Measurements from ENCODE around the gene SFI1. TPM values are rescaled to one million over a fixed set of nuclear protein-coding genes. Genes with fewer than 3 reads are reported as not detected.
"Not testable (repeated sequence)": the region's sequence is repeated elsewhere in the genome, so short reads cannot be mapped to it uniquely, and the experiment has no call there.

SFI1 gene
- total RNA-seq, 1 donor from 2014 or later = 22.1 TPM

DNA sequence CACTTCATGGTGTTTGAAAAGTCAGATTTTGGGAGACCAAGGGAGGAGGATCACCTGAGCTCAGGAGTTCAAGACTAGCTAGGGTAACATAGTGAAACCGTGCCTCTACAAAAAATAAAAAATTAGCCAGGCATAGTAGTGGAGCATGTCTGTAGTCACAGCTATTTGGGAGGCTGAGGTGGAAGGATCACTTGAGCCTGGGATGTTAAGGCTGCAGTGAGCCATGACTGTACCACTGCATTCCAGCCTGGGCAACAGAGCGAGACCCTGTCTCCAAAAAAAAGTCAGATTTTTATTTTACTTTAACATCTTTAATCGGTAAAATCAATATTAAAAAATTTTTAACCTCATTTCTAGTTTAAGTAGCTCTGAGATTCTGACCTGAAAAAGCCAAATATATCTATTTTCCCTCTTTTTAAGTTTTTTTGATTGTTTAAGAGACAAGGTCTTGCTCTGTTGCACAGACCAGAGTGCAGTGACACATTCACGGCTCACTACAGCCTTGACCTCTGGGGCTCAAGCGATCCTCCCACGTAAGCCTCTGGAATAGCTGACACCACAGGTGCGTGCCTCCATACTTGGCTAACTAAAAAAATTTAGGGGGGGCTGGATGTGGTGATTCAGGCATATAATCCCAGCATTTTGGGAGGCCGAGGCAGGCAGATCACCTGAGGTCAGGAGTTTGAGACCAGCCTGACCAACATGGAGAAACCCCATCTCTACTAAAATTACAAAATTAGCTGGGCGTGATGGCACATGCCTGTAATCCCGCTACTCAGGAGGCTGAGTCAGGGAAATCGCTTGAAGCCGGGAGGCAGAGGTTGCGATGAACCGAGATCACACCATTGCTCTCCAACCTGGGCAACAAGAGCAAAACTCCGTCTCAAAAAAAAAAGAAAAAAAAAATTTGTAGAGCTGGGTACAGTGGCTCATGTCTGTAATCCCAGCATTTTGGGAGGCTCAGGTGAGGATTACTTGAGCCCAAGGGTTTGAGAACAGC, 48.4 kb downstream of the SFI1 start:
- DNase-seq (ENCODE audit: low spot score) = no peak

DNA sequence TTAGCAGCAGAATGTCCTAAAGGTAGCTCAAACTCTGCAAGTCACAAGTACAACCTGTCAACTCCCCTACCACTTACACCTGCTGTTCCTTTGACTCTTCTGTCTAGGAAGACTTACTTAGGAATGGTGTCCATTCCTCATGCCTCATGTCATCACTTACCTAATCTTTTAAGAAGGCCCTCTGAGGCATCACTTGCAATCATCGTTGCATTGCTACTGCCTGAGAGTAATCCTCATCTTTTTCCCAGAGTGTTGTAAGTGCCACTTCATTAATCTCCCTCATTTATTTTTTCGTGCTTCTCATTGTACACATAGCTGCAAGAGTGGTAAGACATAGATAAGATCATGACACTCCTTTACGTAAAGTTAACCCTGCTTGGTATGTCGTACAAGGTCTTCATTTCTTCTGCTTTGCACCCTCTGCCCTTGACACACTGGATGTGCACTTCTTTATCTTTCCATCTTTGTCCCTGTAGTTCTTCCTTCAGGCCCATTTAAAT, 54.6 kb downstream of the SFI1 start:
- no peak for DNase-seq (ENCODE audit: low spot score)

DNA sequence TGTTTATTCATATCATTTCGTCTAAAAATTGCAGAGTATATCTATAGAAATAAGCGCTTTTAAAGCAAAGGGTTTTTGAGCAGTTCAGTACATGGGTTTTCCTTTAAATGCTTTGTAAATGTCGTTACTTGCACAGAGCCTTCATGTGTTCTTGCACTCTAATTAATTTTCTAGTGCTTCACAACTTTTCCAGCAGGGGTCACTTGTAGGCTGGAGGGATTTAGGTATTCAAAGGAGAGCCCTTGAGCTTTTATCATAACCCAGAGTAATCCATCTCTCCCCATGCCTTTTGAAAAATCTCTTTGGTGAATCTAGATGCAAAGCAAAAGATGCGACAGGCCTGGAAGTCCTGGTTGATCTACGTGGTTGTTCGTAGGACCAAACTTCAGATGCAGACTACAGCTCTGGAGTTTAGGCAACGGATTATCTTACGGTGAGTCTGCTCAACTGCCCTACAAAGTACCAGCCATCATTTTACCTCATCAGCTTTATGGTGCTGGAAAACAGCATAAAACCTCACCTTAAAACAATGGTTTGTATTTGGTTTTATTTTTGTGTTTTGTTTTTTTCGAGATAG, 60.4 kb downstream of the SFI1 start:
- DNase-seq (ENCODE audit: low spot score) = peak; percentile 71

DNA sequence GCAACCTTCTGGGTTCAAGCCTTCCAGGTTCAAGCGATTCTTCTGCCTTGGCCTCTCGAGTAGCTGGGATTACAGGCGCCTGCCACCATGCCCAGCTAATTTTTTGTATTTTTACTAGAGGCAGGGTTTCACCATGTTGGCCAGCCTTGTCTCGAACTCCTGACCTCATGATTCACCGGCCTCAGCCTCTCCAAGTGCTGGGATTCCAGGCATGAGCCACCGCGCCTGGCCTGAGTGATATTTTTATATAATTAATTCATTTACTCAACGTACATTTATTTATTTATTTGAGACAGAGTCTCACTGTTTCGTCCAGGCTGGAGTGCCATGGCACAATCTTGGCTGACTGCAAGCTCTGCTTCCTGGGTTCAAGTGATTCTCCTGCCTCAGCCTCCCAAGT, 62.2 kb downstream of the SFI1 start:
- not testable (repeated sequence) for DNase-seq (ENCODE audit: low spot score)

DNA sequence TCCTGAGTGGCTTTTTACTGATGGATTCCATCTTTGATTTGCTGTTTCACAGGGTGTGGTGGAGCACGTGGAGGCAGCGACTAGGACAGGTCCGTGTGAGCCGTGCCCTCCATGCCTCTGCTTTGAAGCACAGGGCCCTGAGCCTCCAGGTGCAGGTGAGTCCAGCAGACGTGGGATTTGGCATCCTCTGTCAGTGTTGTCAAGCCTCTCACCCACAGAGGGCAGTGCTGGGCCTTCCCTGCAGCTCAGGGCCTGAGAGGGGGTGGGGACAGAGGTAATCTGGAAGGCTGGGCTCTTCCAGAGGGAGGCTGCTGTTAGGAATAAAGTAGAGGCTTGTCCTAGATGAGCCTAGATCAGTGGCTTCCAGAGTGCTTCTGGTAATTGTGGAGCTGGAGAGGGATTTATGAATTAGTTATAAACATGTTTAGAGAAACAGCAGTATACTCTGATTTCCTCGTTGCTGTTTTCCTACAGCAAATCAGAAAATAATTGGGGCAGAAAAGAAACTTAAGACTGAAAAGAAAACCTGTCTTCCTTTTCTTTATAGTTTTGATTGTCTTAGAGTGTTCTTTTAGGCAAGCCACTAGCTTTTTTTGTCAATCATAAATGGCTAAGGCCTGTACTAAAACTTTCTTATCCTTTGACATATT, 65.0 kb downstream of the SFI1 start:
- DNase-seq (ENCODE audit: low spot score) = peak; percentile 92

DNA sequence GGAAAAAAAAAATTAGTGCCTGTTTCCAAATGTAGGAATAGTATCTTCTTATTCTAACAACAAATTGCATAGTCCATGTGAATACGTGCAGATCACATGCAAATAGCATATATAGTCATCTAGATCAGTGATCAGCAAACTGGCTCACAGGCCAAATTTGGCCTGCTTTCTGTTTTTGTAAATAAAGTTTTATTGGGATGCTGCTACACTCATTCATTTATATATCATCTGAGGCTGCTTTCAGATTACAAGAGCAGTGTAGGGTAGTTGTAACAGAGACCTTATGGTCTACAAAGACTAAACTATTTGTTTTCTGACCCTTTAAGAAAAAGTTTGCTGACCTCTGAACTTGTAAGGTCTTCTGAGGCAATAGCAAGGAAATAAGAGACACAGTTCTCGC, 65.6 kb downstream of the SFI1 start:
- no peak for DNase-seq (ENCODE audit: low spot score)

DNA sequence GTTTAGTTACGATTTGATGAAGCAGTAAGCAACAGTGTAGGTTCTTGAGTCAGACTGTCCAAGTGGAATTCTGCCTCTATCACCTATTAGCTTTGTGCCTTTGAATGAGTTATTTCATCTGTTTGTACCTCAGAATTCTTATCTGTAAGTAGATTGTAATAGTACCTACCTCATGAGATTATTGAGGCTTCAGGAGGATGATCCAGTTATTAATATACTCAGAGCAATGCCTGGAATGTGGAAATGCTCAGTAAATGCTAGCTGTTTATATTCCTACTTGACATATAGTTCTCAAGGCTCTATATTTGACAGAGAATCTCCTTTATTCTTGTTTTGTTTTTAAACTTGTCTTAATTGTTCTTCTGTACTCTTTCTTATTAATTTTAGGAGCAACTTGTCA, 70.1 kb downstream of the SFI1 start:
- DNase-seq (ENCODE audit: low spot score) = no peak

DNA sequence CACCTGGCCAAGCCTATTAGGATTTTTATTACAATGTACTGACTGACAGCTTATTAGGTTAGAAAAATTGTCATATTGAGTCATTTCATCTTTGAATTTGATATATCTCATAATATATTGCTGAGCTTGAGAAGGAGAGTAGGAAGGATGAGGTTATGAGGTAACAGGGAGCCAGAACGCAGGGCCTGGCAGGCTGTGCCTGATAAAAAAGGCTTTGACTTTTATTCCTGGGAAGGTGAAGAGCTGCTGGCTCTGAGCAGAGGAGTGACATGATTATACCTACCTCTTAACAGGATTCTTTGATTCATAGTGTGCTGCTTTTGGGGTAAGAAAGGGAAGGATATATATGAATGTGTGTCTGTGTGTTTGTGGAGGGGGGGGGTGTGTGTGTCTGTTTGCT, 70.9 kb downstream of the SFI1 start:
- DNase-seq (ENCODE audit: low spot score) = no peak

DNA sequence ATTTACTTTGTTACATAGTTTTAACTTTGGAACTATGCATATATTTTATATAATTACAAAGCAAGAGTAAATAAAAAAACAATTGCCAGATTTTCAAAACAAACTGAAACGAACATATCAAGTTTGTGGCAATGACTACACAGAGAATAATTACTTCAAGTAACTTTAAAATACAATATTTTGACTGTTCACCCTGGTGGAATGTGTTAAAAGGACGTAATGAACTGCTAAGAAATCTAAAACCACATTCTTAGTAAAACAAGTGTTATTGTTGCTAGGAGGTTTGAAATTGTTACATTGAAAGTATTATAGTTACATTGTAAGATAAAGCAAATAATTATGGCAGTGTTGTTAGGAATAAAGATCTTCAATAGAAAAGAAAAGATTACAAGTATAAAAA, 71.4 kb downstream of the SFI1 start:
- no peak for DNase-seq (ENCODE audit: low spot score)

DNA sequence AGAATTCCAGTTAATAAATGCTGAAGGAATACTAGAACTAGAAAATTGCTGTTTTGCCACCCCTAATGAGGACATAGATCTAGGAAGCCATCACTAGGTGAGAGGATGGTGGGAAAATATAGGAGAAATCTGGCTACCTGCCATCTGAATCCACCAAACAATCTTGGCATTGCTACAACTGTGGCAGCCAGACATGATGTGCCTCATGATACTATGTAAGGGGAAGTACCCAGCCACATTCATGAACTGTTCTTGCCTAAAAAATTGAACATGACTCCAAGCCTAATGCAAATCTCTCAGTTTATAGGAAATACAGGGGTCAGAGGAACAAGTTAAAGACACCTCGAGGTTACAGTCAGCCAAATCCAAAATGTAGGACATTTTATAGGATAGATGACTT, 72.8 kb downstream of the SFI1 start:
- no peak for DNase-seq (ENCODE audit: low spot score)

DNA sequence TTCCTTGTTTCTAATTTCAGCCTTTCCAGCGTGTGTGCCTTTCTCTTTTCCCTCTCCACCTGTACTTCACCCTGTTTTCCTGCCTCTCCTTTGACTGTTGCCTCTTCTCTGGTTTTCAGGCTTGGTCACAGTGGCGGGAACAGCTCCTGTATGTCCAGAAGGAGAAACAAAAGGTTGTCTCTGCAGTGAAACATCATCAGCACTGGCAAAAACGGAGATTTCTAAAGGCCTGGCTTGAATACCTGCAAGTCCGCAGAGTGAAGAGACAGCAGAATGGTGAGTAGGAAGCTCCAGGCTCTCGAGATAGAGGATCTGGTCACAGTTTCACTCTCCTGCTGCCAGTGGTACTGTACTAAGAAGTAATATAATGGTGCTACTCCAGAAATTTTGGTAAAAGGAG, 76.6 kb downstream of the SFI1 start:
- no peak for DNase-seq (ENCODE audit: low spot score)

DNA sequence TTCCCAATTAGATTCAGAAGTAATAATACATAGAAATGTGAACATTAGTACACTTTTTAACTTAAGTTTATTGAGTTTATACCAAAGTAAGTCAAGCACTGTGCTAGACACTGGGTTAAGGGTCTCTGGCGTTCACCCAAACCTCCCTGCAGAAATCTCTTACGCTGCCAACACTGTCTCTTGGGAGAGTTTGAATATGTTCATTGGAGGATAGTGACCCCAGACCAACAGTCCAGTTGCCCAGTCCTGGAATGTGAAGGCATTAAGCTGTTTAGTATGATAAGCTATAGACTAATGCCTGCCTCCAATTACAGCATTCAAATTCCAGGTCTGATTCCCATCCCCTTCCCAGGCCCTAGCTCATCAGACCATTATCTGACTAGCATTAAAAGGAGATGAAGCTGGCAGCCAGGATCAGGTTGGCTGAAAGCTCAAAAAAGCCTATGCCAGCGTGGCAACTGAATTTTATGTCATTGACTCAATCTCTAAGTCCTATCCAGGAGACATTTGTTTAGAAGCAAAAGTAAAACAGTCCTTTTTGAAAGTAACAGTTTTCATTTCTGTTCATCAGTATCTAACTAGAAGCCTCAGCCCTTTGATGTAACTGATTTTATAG, 77.8 kb downstream of the SFI1 start:
- DNase-seq (ENCODE audit: low spot score) = peak; percentile 53

DNA sequence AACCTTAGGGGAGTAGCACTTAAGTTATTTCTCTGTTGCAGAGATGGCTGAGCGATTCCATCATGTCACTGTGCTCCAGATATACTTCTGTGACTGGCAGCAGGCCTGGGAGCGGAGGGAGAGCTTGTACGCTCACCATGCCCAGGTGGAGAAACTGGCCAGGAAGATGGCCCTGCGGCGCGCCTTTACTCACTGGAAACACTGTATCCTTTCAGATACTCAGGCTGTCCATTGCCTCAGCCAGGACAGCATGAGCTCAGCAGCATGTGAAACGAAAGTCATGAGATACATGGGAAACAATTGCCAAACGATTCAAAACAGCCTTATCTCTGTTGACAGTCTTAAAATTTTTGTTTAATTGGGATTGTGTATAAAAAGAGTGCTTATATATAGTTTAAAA, 78.9 kb downstream of the SFI1 start:
- DNase-seq (ENCODE audit: low spot score) = no peak

DNA sequence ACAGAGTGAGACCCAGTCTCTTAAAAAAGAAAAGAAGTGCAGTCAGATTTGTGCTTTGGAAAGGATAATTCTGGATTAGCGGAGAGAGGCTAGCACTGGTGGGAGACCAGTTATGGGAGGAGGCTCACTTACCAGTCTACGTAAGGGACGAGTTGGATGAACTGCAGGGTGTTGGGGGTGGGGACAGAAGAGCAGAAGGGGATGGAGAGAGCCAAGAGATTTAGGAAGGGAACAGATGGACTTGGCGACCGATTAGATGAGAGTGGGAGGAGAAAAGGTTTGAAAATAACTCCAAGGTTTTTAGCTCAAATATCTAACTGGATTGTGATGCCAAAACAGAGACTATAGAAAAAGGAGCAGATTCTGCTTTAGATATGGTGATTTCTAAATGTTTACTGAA, 81.4 kb downstream of the SFI1 start:
- DNase-seq (ENCODE audit: low spot score) = peak; percentile 80

DNA sequence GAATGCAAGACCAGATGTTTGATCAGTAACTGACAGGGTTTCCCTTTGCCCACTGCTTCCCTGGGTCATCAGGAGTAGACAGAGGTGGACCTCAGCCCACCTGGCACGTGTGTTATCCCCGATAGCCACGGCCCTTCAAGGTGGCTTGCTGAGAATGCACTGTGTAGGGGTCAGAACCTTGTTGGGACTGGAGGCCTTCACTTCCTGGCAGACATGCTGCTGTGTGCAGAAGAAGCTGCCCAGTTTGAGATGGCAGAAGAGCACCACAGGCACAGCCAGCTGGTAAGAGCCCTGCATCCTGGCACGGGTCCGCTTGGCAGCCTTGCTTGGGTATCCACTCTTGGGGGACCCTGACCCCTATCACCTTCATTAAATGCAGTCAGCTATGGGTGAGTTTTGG, 81.8 kb downstream of the SFI1 start:
- no peak for DNase-seq (ENCODE audit: low spot score)

DNA sequence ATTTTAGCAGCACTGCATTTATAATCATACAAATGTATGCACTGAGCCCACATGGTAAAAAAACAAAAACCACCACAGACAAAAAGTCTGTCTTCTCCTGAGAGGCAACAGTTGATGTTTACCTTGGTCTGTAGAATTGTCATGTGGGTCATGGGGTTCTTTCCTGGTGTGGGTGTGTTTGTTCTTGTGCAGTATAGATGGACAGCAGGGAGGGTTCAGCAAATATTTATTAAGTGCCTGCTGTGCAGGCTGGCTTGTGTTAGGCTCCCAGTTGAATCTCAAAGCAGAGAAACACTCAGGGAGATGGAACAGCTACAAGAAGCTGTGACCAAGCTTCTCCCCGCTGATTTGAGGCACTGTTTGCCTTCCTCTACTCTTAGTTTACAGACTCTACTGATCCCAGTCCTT, 83.5 kb downstream of the SFI1 start:
- no peak for DNase-seq (ENCODE audit: low spot score)

DNA sequence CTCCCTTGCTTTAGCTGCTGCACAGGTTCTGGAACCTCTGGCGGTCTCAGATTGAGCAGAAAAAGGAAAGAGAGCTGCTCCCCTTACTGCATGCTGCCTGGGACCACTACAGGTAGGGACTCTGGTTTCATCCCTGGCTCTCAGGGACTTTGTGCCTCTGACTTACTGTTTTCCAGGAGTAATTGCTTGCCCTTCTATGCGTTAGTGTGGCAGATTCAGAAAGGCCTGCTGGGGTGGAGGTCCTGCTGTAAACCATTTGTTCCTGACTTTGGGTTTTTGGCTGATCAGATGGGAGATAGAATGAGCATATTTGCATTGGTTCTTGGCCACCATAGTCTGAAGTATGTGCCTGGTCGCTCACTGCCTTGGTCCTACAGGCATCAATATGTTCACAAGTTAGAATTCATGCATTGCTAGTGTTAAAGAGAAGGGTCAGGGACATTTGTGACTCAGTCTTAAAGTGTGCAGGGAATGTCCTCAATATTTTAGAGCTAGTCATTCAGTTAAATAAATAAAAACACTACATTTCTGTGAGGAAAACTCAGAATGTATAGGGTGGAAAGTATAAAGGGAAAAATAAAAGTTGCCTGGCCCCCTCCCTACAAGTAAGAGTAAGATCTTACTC, 87.6 kb downstream of the SFI1 start:
- no peak for DNase-seq (ENCODE audit: low spot score)

DNA sequence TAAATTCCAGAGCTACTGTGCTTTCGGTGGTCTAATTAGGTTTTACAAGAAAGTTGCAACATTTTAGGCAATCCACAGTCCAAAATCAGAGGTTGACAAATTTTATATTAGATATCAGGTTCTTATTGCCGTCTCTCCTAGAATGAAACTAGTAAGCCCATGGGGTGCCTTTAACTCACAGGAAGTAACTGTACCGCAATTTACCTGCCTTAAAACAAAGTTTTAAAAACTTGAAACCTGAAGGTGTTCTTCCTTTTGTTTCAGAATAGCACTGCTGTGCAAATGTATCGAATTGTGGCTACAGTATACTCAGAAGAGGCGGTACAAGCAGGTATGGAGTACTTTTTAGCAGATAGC, 88.4 kb downstream of the SFI1 start:
- no peak for DNase-seq (ENCODE audit: low spot score)

DNA sequence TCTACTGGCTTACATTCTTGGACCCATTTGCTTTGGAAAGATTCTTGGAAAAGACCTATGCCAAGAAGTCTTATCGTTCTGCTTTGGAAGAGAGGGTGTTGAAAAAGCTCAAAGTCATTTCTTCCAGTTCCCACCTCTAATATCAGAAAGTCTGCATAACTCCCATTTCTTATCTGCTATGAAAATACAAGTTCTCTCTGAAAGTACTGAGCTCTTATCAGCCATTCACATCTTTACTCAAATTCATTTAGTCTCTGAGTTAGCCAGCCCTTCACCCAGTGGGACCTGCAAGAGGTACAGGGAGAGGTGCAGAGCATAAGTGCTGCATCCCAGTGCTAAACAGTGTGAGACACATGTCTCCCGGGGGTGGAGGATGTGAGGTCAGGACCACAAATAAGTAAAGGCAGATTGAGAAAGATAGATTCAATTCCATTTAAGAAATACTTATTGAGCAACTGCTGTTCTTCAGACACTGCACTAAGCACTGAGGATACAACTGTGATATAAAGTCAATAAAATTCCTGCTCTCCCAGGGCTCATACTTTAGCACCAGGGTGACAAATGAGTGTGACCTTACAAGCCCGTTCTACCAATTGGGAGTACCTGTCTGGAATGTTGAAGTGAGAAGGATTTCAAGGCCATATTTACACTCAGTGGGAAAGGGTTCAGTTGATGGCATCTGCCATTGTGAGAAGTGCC, 89.0 kb downstream of the SFI1 start:
- DNase-seq (ENCODE audit: low spot score) = peak; percentile 48

DNA sequence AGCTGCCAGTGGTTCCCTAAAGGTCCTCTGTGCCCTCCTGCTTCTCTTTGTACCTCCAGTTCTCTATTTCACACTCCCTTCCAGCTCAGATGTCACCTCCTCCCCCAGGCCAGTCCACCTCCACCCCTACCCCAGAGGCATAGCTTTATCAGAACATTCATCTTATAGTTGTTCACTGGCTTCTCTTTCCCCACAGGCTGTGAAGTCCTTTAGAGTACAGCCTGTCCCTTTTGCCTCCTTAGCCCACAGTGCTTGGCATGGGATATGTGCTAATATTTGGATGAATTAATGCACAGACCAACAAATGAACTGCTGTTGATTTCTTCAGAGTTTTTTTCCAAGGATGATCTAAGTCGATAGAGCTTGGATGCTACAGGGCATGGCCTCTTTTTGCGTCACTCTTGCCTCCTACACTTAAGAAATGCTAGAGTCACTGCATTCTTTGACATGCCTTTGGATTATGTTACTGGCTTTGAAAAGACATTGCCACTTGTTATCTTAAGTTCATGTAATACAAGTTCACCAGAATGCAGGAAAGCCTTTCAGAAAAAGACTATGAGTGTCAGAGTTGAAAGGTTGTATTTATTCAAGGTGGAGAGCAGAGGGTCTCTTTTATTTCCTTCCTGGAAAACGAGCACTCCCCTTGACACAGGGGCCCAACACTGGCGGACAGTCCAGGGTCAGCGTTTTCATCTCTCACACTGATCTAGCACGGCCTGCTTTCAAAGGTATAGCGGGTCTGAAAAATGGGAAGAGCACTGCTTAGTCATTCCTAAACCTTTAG, 90.0 kb downstream of the SFI1 start:
- peak; percentile 89 for DNase-seq (ENCODE audit: low spot score)

Measured in umbilical cord (tissue), 2 donors.